Hindlimb muscle (tissue), 1 donor: ENCODE measurements around the gene DEPP1. TPM values are rescaled to one million over a fixed set of nuclear protein-coding genes. Genes with fewer than 3 reads are reported as not detected.

ENCODE experiments used
- DNase-seq: peaks from one replicate; pipeline ENCODE4 v3.0.0-alpha.2; 2013
- polyA plus RNA-seq: library from polyadenylated mRNA; unstranded; fragments of 120-200 nt; gene quantifications from one replicate; pipeline ENCODE4 v1.2.1, GENCODE V29; 2013; ENCODE audit not compliant: insufficient read length

The DEPP1 gene
- polyA plus RNA-seq, 1 donor = 29.8 TPM

DNA sequence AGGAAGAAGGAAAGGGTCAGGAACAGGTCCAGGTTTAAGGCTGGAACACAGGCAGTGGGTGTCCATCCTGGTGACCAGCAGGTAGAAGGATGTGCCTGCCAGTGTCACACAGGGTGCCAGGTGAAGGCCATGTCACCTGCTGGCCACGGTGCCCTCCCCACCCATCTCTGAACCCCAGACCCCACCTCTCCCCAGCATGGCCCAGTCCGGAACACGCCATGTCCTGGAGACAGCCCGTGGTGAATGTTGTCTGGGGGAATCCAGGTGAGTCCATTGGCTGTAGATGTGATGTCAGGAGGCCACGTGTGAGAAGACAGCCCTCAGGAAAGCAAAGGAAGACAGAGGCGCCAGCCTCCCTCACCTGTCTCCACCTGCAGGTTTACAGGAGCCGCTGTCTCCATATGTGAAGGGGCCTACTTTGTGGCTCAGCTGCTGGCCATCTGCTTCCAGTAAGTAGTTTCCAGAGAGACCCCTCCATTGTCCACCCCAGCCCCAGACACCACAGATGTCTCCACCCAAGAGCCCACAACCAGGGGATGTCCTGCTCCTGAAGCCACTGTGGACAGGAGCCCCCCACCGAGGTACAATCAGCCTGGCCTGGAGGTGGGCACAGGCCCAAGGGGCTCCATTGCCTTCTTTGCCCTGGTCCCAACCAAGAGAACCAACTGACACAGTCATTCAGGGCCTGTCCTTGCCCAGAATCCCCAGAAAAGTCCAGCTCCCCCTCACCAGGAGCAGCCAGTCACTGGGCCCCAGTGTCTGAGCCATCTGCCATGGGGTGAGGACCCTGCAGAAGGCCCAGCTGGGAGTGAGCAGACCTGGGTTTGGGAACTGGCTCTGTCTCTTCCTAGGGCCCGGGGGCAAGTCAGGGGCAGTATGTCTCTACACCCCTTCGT lies 46.7 kb downstream of the DEPP1 start:
- DNase-seq = no peak

DNA sequence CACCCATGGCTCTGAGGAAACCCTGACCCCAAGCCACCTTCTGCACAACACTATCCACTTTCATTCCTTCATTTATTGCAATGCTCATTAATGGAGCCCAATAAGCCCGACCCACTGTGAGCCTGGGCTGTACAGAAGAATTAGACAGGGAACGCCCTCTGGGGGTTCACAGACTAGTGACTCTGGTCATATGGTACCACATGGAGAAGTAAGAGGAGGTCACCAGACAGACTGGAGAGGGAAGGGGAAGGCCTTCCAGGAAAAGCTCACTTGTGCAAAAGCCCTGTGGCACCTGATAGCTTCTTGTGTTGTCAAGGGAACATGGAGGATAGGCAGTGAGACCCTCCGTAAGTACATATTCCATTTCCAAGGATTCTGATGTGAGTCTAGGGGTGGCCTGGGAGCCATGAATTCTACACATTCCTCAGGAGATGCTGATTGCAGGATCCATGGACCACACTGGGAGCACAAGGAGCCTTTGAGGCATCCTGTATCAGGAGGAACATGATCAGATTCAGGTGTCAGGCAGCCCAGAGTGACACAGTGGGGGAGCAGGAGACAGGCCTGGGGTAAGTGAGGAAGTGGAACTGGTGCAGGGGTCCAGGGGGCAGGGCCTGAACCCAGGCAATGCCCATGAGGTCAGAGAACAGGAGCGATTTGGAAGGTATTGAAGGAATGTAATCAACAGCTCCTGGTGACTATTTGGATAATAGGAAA lies 47.5 kb downstream of the DEPP1 start:
- DNase-seq = no peak

DNA sequence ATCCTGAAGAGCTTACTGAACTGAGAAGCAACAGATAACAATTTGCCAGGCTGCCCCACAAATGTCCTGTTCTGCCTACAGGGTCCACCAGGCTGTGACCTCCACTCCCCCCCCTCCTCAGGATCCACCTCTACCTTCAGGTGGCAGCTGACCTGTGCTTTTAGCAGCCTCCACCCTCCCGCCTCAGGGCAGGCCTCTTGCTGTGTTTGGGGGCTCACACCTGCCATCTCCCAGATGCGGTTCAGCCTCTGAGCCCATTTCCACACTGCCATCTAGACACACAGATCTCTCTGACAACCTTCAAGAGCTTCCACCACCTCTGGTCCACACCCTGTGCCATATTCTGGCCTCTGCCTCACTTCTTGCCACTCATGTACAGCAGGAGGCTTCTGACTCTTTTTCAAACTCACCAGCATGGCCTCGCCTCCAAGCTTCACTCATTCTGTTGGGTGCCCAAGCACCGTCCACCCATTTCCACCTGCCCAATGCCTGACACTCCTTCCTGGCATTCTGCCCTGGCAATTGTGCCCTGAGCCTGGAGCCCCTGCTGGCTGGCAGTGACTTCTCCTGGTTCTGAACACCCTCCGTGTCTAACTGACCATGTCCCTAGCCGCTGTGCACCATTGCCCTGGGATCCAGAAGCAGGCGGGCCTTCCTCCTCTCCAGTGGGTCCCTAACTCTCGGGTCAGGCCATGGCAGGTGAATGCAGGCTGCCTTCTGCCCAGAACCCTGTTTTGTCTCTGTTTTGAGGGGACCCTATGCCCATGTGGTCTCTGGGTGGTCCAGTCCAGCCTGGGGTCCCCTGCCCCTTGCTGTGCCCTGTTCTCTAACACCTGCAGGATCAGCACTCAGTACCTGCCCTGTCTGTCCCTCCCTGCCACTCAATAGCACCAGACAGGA lies 49.0 kb downstream of the DEPP1 start:
- DNase-seq = no peak

DNA sequence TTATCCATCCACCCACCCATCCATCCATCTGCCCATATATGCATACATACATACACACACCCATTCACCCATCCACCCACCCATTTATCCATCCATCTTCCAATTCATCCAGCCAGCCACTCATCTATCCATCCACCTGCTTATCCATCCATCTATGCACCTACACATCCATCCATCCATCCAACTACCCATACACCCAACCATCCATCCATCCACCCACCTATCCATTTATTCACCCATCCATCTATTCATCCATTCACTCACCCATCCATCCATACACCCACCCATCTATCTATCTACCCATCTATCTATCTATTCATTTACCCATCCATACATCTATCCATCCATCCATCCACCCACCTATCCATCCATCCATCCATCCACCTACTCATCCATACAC lies 50.1 kb downstream of the DEPP1 start:
- no peak for DNase-seq

DNA sequence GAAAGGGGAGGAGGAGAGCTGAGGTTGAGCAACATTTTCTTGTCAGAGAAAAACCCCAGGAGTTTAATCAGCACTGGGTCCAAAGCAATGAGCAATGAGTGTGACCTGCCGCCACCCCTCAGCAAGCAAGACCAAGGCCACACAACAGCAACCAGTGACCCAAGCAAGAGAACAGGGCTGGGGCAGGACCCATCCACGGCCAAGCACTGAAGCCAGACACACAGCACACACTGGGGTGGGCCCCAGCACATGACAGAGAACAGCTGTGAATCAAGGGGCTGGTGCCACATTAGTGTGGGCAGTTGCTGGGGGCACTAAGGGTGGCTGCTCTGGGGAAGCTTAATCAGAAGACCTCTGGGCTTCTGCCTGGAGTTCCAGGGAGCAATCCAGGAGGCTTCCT lies 51.3 kb downstream of the DEPP1 start:
- no peak for DNase-seq

DNA sequence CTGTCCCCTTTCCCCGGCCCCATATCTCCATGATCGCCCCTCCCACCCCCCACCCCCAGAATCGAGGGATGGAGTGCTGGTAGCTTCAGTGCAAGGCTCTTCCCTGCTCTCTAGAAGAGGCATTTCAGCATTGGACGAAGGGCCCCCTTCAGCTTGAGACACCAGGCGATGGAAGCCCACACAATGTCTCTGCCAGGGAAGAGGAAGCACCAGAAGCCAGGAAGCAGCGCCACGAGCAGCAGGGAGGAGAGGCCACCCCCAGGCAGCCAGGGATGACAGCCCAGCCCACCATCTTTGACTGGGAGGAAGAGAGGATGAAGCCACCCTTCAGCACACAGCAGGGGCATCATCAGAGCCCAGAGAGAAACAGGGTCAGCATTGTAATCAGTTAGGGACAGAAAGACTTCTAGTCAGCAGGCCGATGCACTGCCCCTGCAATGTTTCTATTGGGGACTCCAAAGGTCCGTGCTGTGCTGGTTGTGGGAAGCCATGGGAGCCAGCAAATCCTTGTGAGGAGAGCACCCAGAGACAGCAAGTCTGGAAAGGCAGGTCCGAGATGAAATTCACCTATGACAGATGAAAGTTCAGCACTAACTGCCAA lies 51.8 kb downstream of the DEPP1 start:
- no peak for DNase-seq

Other genes with a start within 250 kb of the DEPP1 start
- gene TMEM72, start 67.5 kb downstream of the DEPP1 start, polyA plus RNA-seq = not detected
- 68.2 TPM for gene RASSF4, start 19.0 kb downstream of the DEPP1 start, polyA plus RNA-seq
- 39.4 TPM for gene ZNF22, start 22.1 kb upstream of the DEPP1 start, polyA plus RNA-seq